ENCODE data around the gene FFAR2. TPM values are rescaled to one million over a fixed set of nuclear protein-coding genes. Genes with fewer than 3 reads are reported as not detected.
"Not testable (repeated sequence)": the region's sequence is repeated elsewhere in the genome, so short reads cannot be mapped to it uniquely, and the experiment has no call there.

FFAR2 gene
- polyA plus RNA-seq (ENCODE audit: insufficient read depth in 1 of 5, insufficient read length in 5 of 5, low replicate concordance in 1 of 5), result under 1 TPM; 0.19 to 0.49 (median 0.34) TPM
- long read RNA-seq, donor 1, result 0 reads
- long read RNA-seq, donor 2, result 0 reads
- long read RNA-seq, donor 3, result 0 reads
- long read RNA-seq, donor 4, partial matches to known transcripts, result 0 of 1 reads
- long read RNA-seq, donor 4, other reads (novel, unspliced or antisense), result 0 of 1 reads
- long read RNA-seq, donor 5, partial matches to known transcripts, result 0 of 2 reads
- long read RNA-seq, donor 5, other reads (novel, unspliced or antisense), result 0 of 2 reads
- long read RNA-seq, donor 6, result 0 reads
- long read RNA-seq, donor 7, result 0 reads
- long read RNA-seq, donor 8, result 0 reads

- no peak for DNase-seq
Observed at GRCh38 chr19:35447606-35448469, at the start of gene FFAR2. Gene FFAR2 (plus strand): TSS chr19:35448257. CDS start chr19:35449715, 1,458 bp downstream.

GRCh38 chr19:35398570-35398969 is 49.5 kb upstream of the FFAR2 start:
- no peak for DNase-seq

GRCh38 chr19:35399231-35399630 is 48.8 kb upstream of the FFAR2 start:
- no peak for DNase-seq

GRCh38 chr19:35399948-35400772 is 47.9 kb upstream of the FFAR2 start:
- no peak for DNase-seq

DNA sequence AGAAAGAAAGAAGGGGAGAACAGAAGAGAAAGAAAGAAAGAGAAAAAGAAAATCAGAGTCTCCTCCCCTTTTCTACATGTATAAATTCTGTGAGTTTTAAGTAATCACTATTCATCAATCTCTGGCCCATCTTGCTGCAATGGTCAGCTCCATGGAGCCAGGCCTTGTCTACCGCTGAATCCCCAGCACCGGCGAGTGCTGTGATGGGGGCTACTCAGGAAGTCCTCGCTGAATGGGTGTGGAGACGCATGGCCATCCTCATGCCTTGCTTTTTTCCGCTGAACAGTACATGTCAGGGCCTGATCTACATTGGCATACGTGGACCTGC is 47.3 kb upstream of the FFAR2 start:
- no peak for DNase-seq

- not testable (repeated sequence) for DNase-seq
Observed at GRCh38 chr19:35401416-35401815, 46.6 kb upstream of the FFAR2 start.

DNA sequence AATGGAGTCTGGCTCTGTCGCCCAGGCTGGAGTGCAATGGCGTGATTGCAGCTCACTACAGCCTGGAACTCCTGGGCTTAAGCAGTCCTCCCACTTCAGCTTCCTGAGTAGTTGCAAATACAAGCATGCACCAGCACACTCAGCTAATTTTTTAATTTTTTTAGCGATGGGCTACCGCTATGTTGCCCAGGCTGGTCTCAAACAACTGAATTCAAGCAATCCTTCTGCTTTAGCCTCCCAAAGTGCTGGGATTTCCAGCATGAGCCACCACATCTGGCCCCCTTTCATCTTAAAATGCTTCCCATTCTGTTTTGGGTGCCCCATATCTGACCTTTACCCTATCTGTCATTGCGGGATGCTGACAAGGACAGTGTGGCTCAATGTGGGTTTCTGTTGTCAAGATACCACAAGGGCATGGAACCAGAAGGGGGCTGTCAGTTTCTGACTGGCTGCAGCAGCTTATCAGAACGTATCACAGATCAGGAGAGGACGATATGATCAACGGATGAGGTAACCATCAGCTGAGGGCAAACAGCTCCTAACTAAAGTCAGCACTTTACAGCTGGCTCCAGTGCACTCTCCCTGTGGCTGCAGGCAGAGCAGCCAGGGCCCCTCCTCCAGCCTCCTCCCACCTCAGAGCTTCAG is 44.8 kb upstream of the FFAR2 start:
- no peak for DNase-seq

DNA sequence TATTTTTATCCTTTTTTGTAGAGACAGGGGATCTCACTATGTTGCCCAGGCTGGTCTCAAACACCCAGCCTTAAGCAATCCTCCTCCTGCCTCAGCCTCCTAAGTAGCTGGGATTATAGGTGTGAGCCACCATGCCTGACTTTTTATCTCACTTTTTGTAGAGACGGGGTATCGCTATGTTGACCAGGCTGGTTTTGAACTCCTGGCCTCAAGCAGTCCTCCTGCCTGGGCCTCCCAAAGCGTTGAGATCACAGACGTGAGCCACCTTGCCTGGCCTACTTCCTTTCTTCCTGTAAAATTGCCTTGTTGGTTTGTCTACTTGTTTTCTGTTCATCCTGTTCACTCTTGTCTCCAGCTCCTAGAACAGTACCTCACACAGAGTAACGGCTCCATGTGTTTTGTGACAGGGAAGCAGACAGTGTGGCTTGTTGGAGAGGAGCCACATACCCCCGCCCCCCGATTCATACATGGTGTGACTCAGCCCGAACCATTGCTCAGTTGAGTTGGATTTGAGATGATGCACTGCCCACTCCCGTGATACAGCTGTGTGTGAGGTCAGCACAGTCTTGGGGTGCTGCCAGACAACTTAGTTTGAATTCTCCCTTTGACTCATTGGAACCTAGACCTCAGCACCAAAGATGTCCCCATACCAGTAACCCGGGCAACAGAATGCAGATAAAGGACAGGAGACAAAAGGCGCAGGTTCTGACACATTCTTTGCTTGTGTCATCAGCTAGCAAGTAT is 43.0 kb upstream of the FFAR2 start:
- DNase-seq, result no peak

- no peak for DNase-seq
Observed at GRCh38 chr19:35407619-35408018, 40.4 kb upstream of the FFAR2 start.

DNA sequence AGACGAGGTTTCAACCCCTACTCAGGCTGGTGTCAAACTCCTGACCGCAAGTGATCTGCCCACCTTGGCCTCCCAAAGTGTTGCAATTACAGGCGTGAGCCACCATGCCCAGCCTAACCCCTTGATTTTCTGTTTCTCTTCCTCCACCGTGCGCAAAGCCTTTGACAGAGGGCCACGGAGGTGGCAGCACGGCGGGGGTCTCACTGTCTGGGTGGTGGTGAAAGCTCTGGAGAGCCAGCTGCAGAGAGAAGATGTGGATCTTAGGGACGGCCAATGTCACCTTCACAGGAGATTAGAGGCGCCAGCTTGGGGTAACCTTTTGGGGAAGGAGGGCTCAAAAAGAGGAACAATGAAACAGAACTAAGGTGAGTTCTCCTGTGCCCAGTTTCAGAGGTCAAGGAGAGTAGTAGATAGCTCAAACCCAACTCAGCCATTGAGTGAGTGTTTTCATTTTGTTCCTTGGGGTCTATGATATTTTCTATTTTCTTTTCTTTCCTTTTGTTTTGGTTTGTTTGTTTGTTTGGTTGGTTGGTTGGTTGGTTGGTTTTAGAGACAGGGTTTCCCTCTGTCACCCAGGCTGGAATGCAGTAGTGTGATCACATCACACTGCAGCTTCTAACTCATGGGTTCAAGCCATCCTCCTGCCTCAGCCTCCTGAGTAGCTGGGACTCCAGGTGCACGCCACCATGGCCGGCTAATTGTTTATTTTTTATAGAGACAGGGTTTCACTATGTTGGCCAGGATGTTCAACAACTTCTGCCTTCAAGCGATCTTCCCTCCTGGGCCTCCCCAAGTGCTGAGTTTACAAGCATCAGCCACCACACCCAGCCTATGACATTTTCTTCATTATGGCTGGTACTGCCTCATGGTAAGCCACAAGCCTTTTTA is 39.5 kb upstream of the FFAR2 start:
- DNase-seq, result no peak

DNA sequence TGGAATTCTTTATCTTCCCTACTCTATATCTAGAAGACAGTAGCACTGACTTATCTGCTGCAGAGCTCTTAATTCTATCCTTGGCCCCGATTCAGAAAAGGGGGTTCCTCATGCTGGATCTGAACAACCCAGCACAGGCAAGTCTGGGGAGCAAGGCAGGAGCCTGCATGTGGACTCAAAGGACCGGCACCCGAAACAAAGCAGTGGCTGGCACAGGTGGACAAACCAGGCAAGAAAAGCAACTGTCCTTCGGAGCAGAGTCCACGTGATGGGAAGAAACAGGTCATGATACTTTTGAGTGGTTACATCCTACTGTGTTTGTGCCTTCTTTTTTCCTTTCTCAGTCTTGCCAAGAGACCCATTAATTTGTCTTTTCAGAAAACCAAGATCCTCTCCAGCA is 38.9 kb upstream of the FFAR2 start:
- DNase-seq, result no peak

DNA sequence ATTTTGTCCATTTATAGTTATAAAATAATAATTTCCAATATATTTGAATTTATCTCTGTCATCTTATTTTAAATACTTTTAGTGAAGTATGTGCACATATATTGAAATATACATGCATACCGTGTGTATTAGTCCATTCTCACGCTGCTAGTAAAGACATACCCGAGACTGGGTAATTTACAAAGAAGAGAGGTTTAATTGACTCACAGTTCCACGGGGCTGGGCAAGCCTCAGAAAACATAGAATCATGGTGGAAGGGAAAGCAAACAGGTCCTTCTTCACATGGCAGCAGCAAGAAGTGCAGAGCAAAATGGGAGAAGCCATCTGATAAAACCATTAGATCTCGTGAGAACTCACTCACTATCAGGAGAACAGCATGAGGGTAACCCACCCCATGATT is 37.6 kb upstream of the FFAR2 start:
- DNase-seq, result no peak

GRCh38 chr19:35414442-35414841 is 33.6 kb upstream of the FFAR2 start:
- DNase-seq, result no peak

DNA sequence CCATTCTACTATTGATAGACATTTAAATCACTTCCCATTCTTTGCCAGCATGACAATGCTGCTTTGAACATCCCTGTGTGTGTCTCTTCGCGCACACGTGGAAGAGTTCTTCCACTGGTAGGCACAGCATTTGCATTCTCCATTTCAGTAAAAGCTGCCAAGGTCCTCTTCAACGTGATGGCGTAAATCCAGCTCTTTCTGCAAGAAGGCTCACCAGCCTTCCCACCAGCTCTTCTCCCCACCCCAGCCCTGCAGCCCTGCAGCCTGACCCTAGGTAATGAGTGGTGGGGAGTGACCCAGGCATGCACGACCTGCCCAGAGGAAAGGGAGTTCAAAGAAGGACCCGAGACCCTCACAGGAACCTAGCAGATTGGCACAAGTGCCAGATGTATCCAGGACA is 31.7 kb upstream of the FFAR2 start:
- no peak for DNase-seq

GRCh38 chr19:35417278-35417677 is 30.8 kb upstream of the FFAR2 start:
- DNase-seq, result no peak

GRCh38 chr19:35417713-35418534 is 30.1 kb upstream of the FFAR2 start:
- DNase-seq, result no peak

DNA sequence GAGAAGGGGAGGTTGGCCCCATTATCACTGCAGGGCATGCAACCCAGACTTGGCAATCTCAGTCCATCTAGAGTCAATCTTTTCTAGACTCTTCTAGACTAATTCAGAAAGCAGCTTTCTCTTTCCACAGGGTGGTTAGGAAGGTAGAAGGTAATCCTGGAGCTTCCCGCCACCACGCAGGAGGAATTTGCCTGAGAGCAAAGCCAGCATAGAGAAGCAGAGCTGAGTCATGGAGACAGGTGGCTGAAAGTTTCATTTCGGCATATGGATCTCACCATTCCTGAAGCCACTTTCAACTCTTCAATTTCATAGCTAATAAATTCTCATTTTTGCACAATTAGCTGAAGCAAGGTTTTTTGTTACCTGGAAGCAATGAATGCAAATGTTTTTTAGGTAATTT is 29.0 kb upstream of the FFAR2 start:
- no peak for DNase-seq

- no peak for DNase-seq
Observed at GRCh38 chr19:35419805-35420204, 28.3 kb upstream of the FFAR2 start.

- no peak for DNase-seq
Observed at GRCh38 chr19:35421362-35421761, 26.7 kb upstream of the FFAR2 start.
